Neural progenitor cell (in vitro differentiated cells): ENCODE data around the gene GJA3.

Experiments
- EZH2 ChIP-seq: fragments of 200-600 bp; sonication (generic); IDR thresholded peaks from 2 replicates; pipeline ENCODE4 v1.6.1; 2017; ENCODE audit warnings: antibody characterized with exemption, mild to moderate bottlenecking, moderate library complexity
- EZH2phosphoT487 ChIP-seq: fragments of 200-600 bp; sonication (generic); IDR thresholded peaks from 2 replicates; pipeline ENCODE4 v1.6.1; 2017; ENCODE audit warnings: antibody characterized with exemption
- TF ChIP-seq, protein P1 (sequence below): fragments of 200-600 bp; sonication (generic); IDR thresholded peaks from 2 replicates; pipeline ENCODE4 v1.5.1; 2017; ENCODE audit warnings: antibody characterized with exemption, mild to moderate bottlenecking

DNA sequence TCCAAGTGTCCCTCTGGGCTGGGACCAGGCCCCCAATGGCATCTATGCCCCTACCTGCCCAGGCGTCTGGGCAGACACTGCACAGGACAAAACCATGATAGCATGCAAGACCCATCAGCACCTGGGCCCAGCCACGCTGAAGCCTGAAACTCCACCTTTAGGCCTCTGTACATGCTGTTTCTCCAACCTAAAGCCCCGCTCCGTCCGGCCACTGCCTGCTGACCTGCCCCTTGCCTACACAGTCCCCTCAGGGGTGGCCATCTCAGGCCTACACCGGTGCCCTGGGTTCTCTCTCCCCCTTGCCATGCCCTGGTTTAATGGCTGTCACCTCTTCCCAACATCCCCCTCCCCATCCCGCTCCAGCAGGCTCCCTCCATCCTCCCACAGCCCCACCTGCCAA lies 15.3 kb downstream of the GJA3 start:
- TF ChIP-seq, protein P1, sequence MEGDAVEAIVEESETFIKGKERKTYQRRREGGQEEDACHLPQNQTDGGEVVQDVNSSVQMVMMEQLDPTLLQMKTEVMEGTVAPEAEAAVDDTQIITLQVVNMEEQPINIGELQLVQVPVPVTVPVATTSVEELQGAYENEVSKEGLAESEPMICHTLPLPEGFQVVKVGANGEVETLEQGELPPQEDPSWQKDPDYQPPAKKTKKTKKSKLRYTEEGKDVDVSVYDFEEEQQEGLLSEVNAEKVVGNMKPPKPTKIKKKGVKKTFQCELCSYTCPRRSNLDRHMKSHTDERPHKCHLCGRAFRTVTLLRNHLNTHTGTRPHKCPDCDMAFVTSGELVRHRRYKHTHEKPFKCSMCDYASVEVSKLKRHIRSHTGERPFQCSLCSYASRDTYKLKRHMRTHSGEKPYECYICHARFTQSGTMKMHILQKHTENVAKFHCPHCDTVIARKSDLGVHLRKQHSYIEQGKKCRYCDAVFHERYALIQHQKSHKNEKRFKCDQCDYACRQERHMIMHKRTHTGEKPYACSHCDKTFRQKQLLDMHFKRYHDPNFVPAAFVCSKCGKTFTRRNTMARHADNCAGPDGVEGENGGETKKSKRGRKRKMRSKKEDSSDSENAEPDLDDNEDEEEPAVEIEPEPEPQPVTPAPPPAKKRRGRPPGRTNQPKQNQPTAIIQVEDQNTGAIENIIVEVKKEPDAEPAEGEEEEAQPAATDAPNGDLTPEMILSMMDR = no peak
- no peak for TF ChIP-seq EZH2
- TF ChIP-seq EZH2phosphoT487 = no peak
